CD8-positive, alpha-beta memory T cell (primary cell): ENCODE results near the gene CHSY3. TPM values are rescaled to one million over a fixed set of nuclear protein-coding genes. Genes with fewer than 3 reads are reported as not detected.

Source experiments
- CTCF ChIA-PET: fragments of 350-600 bp; sonication (Branson Sonifier 250); formaldehyde crosslinking; loops from one replicate; lab custom pipeline; 2021; ENCODE audit warnings: antibody characterized with exemption; lab: Charles Lee
- POLR2A ChIA-PET: fragments of 350-600 bp; sonication (Branson Sonifier 250); formaldehyde crosslinking; loops from one replicate; lab custom pipeline; 2021; ENCODE audit warnings: antibody characterized with exemption; lab: Charles Lee
- DNase-seq, 5 donors: peaks; one replicate each; pipeline versions ENCODE4 v3.0.0 to v3.0.0-alpha.2; 2020 to 2022; ENCODE audit warnings: mixed read lengths in 1 of 5
- H3K27ac ChIP-seq: one replicate; pipeline ENCODE4 v1.7.0; 2013; ENCODE audit warnings: low read depth, mild to moderate bottlenecking, low read length, moderate library complexity
- H3K27me3 ChIP-seq: 2 replicates; pipeline ENCODE4 v1.7.0; 2013; ENCODE audit warnings: low read length, mild to moderate bottlenecking; ENCODE audit not compliant: insufficient read depth, poor library complexity, severe bottlenecking
- H3K36me3 ChIP-seq: 2 replicates; pipeline ENCODE4 v1.7.0; 2013; ENCODE audit warnings: mild to moderate bottlenecking, low read length, moderate library complexity; ENCODE audit not compliant: insufficient read depth
- H3K4me1 ChIP-seq: 2 replicates; pipeline ENCODE4 v1.7.0; 2013; ENCODE audit warnings: mild to moderate bottlenecking, low read length, moderate library complexity; ENCODE audit not compliant: insufficient read depth
- H3K4me3 ChIP-seq: 2 replicates; pipeline ENCODE4 v1.7.0; 2013; ENCODE audit warnings: mild to moderate bottlenecking, low read length
- H3K9me3 ChIP-seq: 2 replicates; pipeline ENCODE4 v1.7.0; 2013; ENCODE audit warnings: mild to moderate bottlenecking, low read length
- H3K27ac Mint-ChIP-seq, 8 donors: one replicate each; pipeline ENCODE4 v1.8.0; 2020 to 2021; ENCODE audit warnings: mixed read lengths in 8 of 8, mild to moderate bottlenecking in 6 of 8, inconsistent platforms in 3 of 8, moderate library complexity in 3 of 8
- H3K27me3 Mint-ChIP-seq, 2 donors: one replicate each; pipeline ENCODE4 v1.8.0; 2020 to 2021; ENCODE audit warnings: mixed read lengths in 2 of 2, mild to moderate bottlenecking in 1 of 2, moderate library complexity in 1 of 2
- H3K36me3 Mint-ChIP-seq, 3 donors: one replicate each; pipeline ENCODE4 v1.8.0; 2020 to 2021; ENCODE audit warnings: mixed read lengths in 3 of 3, inconsistent platforms in 1 of 3, mild to moderate bottlenecking in 1 of 3
- H3K4me1 Mint-ChIP-seq, 3 donors: one replicate each; pipeline ENCODE4 v1.8.0; 2020 to 2021; ENCODE audit warnings: mixed read lengths in 3 of 3, inconsistent platforms in 1 of 3, mild to moderate bottlenecking in 1 of 3
- H3K4me3 Mint-ChIP-seq, 7 donors: one replicate each; pipeline ENCODE4 v1.8.0; 2020 to 2021; ENCODE audit warnings: mixed read lengths in 7 of 7, mild to moderate bottlenecking in 6 of 7, moderate library complexity in 4 of 7, inconsistent platforms in 2 of 7
- H3K9me3 Mint-ChIP-seq, 5 donors: one replicate each; pipeline ENCODE4 v1.8.0; 2020 to 2022; ENCODE audit warnings: mixed read lengths in 5 of 5, mild to moderate bottlenecking in 3 of 5, moderate library complexity in 2 of 5, inconsistent platforms in 1 of 5
- polyA plus RNA-seq: library from polyadenylated mRNA; unstranded; fragments of 300-500 nt; fragmentation: Illumina TruSeq; gene quantifications from one replicate; pipeline ENCODE4 v1.2.3, GENCODE V29; 2021
- total RNA-seq, 2 experiments: library from RNA; stranded (reverse); gene quantifications; one replicate each; pipeline ENCODE4 v1.2.3, GENCODE V29; 2021

Gene CHSY3
- total RNA-seq (not detected), polyA plus RNA-seq (not detected)

DNA sequence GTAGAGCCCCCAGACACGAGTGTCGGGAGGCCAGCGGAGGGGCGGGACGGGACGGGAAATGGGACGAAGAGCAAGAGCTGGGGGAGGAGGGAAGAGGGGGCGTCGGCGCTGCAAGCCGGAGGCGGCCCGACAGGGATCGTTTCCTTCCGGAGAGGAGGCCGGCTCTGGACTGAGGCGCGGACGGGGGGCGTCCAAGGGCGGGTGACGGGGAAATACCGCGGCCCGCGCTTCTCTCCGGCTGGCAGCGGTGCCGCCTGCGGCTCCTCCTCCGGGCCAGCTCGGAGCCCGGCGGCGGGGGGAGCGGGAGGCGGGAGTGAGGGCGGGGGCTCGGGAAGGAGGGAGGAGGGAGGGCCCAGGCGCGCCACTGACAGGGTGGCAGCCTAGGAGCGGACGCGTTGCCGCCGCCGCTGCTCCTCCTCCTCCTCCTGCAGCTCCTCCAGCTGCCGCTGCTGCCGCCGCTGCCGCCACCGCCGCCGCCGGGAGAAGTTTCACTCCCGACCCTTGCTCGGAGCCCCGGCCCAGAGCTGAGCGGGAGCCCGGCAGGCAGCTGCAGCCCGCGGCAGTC, at the start of gene CHSY3:
Gene CHSY3, plus strand, starts transcription at position 364 of the 565 bp plus-strand sequence.
- ChIA-PET POLR2A (no interaction called here), CTCF (no interaction called here)
- no peak within 1 kb of the TSS for H3K4me3 ChIP-seq
- peak within 1 kb of the TSS; percentile 70 to 90 (median 78) for H3K4me3 Mint-ChIP-seq
- peak in 2 of 5 donors; percentile 1 to 10 for DNase-seq
- peak within 1 kb of the TSS in 1 of 8 donors; percentile 67 for H3K27ac Mint-ChIP-seq
- no peaks in the 10 kb centered on the region for H3K9me3 ChIP-seq
- H3K36me3 Mint-ChIP-seq, result peaks cover 0 to 3% (median 0%) of the 10 kb centered on the region in 3 donors
- H3K27me3 Mint-ChIP-seq, result peaks cover 25 to 46% of the 10 kb centered on the region in 2 donors
- H3K4me1 ChIP-seq, result no peaks in the 10 kb centered on the region
- H3K27me3 ChIP-seq, result peaks cover 4% of the 10 kb centered on the region
- H3K9me3 Mint-ChIP-seq, result peaks cover 0 to 6% (median 4%) of the 10 kb centered on the region in 5 donors
- H3K27ac ChIP-seq, result no peak within 1 kb of the TSS
- no peaks in the 10 kb centered on the region for H3K36me3 ChIP-seq
- H3K4me1 Mint-ChIP-seq, result peaks cover 13 to 22% (median 21%) of the 10 kb centered on the region in 3 donors

DNA sequence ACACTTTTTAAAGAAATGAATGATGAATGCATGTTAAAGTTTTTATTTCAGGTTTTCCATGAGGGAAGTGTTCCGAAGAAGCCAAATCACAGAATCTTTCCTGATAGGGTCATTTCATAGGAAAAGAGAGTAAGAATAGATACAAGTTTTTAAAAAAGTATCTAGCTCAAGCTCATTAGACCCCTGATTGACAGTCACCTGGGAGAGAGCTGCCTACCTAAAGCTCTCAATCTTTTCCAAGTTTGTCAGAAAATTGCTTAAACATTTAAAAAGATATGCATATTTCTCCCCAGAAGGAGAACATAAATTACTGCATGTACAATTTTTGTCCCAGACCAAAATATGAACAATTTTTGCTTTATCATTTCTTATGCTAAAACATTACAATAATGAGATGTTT, 47.9 kb upstream of the CHSY3 start:
- Mint-ChIP-seq H3K9me3 (no peaks in the 10 kb centered on the region), H3K27ac (no peak overlapping the region), H3K4me1 (no peaks in the 10 kb centered on the region), H3K27me3 (peaks cover 0 to 8% of the 10 kb centered on the region in 2 donors), H3K4me3 (no peak overlapping the region), H3K36me3 (no peaks in the 10 kb centered on the region)
- Histone ChIP-seq H3K9me3 (no peaks in the 10 kb centered on the region), H3K4me3 (no peak overlapping the region), H3K27me3 (no peaks in the 10 kb centered on the region), H3K4me1 (no peaks in the 10 kb centered on the region), H3K27ac (no peak overlapping the region), H3K36me3 (no peaks in the 10 kb centered on the region)
- CTCF ChIA-PET, result no interaction called here
- POLR2A ChIA-PET, result no interaction called here
- no peak for DNase-seq

DNA sequence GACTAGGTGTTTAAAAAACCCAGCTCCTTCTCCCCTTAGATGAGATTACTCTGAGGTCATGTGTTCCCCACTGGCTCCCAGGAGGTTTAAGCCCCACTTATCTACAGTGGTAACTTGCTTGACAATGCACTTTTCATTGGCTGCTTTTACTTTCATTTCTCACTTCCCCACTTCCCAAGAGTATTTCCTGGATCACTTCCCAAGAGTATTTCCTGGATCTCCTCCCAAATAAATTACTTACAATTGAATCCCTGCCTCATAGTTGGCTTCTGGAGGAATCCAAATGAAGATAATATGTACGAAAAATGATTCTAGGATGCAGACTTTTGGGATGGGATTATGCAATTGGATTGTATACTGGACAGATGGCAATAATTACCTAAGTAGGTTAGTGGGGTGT, 47.1 kb upstream of the CHSY3 start:
- ChIA-PET POLR2A (no interaction called here), CTCF (no interaction called here)
- Histone ChIP-seq H3K36me3 (no peaks in the 10 kb centered on the region), H3K9me3 (no peaks in the 10 kb centered on the region), H3K4me3 (no peak overlapping the region), H3K27ac (no peak overlapping the region), H3K27me3 (no peaks in the 10 kb centered on the region), H3K4me1 (no peaks in the 10 kb centered on the region)
- DNase-seq, result no peak
- H3K4me1 Mint-ChIP-seq, result no peaks in the 10 kb centered on the region
- H3K27me3 Mint-ChIP-seq, result peaks cover 0 to 8% of the 10 kb centered on the region in 2 donors
- H3K4me3 Mint-ChIP-seq, result no peak overlapping the region
- H3K36me3 Mint-ChIP-seq, result no peaks in the 10 kb centered on the region
- no peak overlapping the region for H3K27ac Mint-ChIP-seq
- H3K9me3 Mint-ChIP-seq, result no peaks in the 10 kb centered on the region

DNA sequence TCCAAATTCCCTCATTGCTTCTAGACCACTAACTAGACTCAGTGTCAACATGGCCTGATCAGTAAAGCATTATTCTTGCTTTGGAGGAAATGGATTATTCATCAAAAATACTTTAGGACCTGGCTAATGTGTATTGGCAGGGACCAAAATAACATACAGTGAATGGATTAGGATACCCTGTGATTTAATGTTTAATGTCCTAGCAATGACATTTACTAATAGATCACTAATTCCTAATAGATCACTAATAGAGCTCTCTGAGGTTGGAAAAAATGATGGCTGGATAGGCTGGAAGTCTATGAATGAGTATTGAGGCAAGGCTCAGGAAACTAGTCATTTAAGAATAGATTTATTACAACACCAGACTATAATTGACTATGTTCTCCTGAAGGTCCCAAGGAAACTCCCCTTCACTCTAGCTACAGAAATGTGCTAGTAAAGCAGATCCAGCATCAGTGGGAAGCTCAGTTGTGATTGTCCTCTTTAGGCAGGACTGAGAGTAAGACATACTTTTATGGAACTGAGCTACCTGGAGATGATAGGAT, 46.1 kb upstream of the CHSY3 start:
- H3K9me3 Mint-ChIP-seq, result no peaks in the 10 kb centered on the region
- H3K4me3 Mint-ChIP-seq, result no peak overlapping the region
- ChIA-PET POLR2A (no interaction called here), CTCF (interaction anchor here (1.1 kb wide), 1 partner anchor 8 kb away, joined by 3 read pairs; no protein-coding TSS in a partner anchor)
- no peak for DNase-seq
- H3K36me3 ChIP-seq, result no peaks in the 10 kb centered on the region
- H3K27me3 Mint-ChIP-seq, result peaks cover 0 to 15% of the 10 kb centered on the region in 2 donors
- H3K4me3 ChIP-seq, result no peak overlapping the region
- no peaks in the 10 kb centered on the region for H3K36me3 Mint-ChIP-seq
- no peaks in the 10 kb centered on the region for H3K4me1 ChIP-seq
- no peak overlapping the region for H3K27ac ChIP-seq
- H3K27me3 ChIP-seq, result no peaks in the 10 kb centered on the region
- no peaks in the 10 kb centered on the region for H3K4me1 Mint-ChIP-seq
- H3K9me3 ChIP-seq, result no peaks in the 10 kb centered on the region
- H3K27ac Mint-ChIP-seq, result no peak overlapping the region

DNA sequence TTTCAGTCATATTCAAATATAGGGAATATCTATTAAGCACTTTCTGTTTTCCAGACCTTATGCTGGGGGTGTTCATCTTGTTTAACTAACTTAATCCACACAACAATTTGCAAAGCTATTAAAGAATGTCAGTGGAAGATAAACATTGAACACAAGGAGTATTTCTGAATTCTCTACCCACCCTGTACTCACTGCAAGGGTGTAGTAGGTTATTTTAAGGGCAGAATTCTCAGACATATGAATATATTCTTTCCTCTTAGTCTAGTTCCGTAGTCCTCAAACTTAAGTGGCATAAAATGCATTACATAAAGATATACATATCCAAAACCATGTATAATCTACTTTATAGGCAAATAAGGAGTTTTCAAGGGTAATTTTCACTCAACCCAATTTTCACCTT, 19.9 kb upstream of the CHSY3 start:
- Histone ChIP-seq H3K4me1 (no peaks in the 10 kb centered on the region), H3K36me3 (no peaks in the 10 kb centered on the region), H3K27me3 (no peaks in the 10 kb centered on the region), H3K9me3 (no peaks in the 10 kb centered on the region), H3K4me3 (no peak overlapping the region), H3K27ac (no peak overlapping the region)
- Mint-ChIP-seq H3K27ac (no peak overlapping the region), H3K4me1 (no peaks in the 10 kb centered on the region), H3K36me3 (no peaks in the 10 kb centered on the region), H3K4me3 (no peak overlapping the region), H3K27me3 (no peaks in the 10 kb centered on the region), H3K9me3 (peaks cover 0 to 2% (median 0%) of the 10 kb centered on the region in 5 donors)
- DNase-seq, result no peak
- POLR2A ChIA-PET, result no interaction called here
- CTCF ChIA-PET, result no interaction called here

DNA sequence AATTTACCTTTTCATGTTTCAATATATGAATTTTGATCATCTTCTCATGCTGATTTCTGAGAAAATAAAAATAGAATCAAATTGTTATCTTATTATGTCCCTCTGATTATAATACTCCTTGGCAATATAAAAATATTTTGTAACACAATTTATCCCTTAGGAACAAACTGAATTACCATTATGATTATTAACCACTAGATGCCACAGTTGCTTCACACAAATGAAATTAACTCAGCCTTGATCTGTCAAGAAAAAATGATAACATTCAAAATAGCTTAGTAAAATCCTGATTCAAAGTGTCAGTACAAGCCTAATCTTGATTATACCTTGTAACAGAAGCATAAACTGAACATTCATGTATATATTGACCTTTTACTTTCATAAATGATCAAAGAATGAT, 4.8 kb upstream of the CHSY3 start:
- ChIA-PET CTCF (no interaction called here), POLR2A (no interaction called here)
- Mint-ChIP-seq H3K4me3 (no peak overlapping the region), H3K9me3 (peaks cover 0 to 6% (median 3%) of the 10 kb centered on the region in 5 donors), H3K27me3 (peaks cover 12 to 23% of the 10 kb centered on the region in 2 donors), H3K36me3 (no peaks in the 10 kb centered on the region), H3K4me1 (peaks cover 6 to 8% (median 7%) of the 10 kb centered on the region in 3 donors), H3K27ac (no peak overlapping the region)
- Histone ChIP-seq H3K27me3 (no peaks in the 10 kb centered on the region), H3K4me1 (no peaks in the 10 kb centered on the region), H3K4me3 (no peak overlapping the region), H3K9me3 (no peaks in the 10 kb centered on the region), H3K27ac (no peak overlapping the region), H3K36me3 (no peaks in the 10 kb centered on the region)
- no peak for DNase-seq

DNA sequence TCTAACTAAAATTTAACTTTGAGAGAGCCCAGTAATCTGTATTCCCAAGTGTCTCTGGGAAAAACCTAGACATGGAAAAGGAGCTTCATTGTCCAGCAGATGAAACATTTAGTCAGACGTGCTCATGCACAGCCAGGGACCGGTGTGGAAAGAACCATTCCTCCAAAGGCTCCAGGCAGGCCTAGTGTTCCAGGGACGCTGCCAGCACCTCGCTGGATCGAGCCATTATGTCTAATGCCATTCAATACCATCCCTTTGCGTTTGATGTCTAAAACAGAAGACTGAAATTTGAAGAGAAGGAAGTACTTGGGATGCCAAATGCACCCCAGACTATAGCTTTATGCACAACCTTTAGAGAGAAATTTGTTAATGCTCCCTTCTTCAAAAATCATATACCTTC, 1.4 kb upstream of the CHSY3 start:
- H3K4me1 ChIP-seq, result no peaks in the 10 kb centered on the region
- H3K27ac ChIP-seq, result no peak overlapping the region
- Mint-ChIP-seq H3K36me3 (peaks cover 0 to 3% (median 0%) of the 10 kb centered on the region in 3 donors), H3K4me1 (peaks cover 13 to 22% (median 21%) of the 10 kb centered on the region in 3 donors), H3K4me3 (peak overlapping the region in 2 of 7 donors; percentile 15 to 81), H3K9me3 (peaks cover 0 to 6% (median 4%) of the 10 kb centered on the region in 5 donors), H3K27ac (no peak overlapping the region), H3K27me3 (peaks cover 25 to 44% of the 10 kb centered on the region in 2 donors)
- POLR2A ChIA-PET, result no interaction called here
- no peaks in the 10 kb centered on the region for H3K36me3 ChIP-seq
- DNase-seq, result no peak
- no peak overlapping the region for H3K4me3 ChIP-seq
- H3K27me3 ChIP-seq, result peaks cover 4% of the 10 kb centered on the region
- H3K9me3 ChIP-seq, result no peaks in the 10 kb centered on the region
- CTCF ChIA-PET, result no interaction called here

DNA sequence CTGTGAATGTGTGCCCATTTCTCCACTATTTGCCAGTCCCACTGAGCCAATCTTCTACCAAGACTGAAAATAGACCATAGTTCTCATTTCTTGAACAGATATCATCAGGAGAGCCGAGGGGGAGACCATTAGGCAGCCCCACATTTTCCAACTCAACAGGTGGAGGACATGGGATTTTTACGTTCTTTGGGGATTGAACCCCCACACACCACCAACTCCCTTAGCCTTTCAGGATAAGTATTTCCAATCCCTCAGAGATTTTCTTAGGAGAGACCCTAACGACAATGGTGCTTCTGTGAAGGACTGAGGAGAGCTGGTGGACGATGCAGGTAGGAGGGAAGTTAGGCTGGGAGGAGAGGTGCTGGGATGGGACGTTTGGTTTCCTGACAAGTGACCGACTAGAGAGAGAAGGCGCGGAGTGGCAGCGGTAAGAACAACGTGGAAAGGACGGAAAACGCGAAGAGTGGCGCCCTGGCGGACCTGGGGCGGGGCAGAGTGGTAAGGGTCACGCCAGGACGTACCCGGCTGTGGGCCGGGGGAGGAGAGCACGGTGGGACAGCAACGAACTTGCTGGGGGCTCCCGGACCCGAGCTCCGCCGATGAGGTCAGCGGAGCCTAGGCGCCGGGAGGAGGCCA, 681 bp upstream of the CHSY3 start:
- H3K27ac Mint-ChIP-seq, result peak overlapping the region in 1 of 8 donors; percentile 67
- no peak overlapping the region for H3K4me3 ChIP-seq
- H3K4me1 ChIP-seq, result no peaks in the 10 kb centered on the region
- H3K27me3 ChIP-seq, result peaks cover 4% of the 10 kb centered on the region
- POLR2A ChIA-PET, result no interaction called here
- H3K4me3 Mint-ChIP-seq, result peak overlapping the region; percentile 61 to 90 (median 78)
- peaks cover 0 to 3% (median 0%) of the 10 kb centered on the region in 3 donors for H3K36me3 Mint-ChIP-seq
- peaks cover 13 to 22% (median 21%) of the 10 kb centered on the region in 3 donors for H3K4me1 Mint-ChIP-seq
- CTCF ChIA-PET, result no interaction called here
- peaks cover 0 to 6% (median 4%) of the 10 kb centered on the region in 5 donors for H3K9me3 Mint-ChIP-seq
- DNase-seq, result no peak
- H3K27me3 Mint-ChIP-seq, result peaks cover 25 to 46% of the 10 kb centered on the region in 2 donors
- H3K9me3 ChIP-seq, result no peaks in the 10 kb centered on the region
- no peak overlapping the region for H3K27ac ChIP-seq
- H3K36me3 ChIP-seq, result no peaks in the 10 kb centered on the region
